Gastroesophageal sphincter (tissue), 4 donors: ENCODE results near the gene KRTAP10-12. TPM values are rescaled to one million over a fixed set of nuclear protein-coding genes. Genes with fewer than 3 reads are reported as not detected.

Experiments used
- ATAC-seq: fragments of 150-250 bp; one replicate; pipeline ENCODE4 v1.9.1; 2016; ENCODE audit warnings: mild to moderate bottlenecking, moderate library complexity
- H3K27ac ChIP-seq, 4 donors: fragments of 200-600 bp; sonication (generic) in 3 of 4; 1 replicate in 3 of 4; 2 replicates in 1 of 4; pipeline ENCODE4 v1.5.1; 2016 to 2019
- H3K27me3 ChIP-seq: fragments of 200-600 bp; sonication (generic); one replicate; pipeline ENCODE4 v1.5.1; 2019
- H3K36me3 ChIP-seq, 2 donors: fragments of 200-600 bp; sonication (generic); one replicate each; pipeline ENCODE4 v1.5.1; 2019; ENCODE audit warnings: control low read depth in 1 of 2
- H3K4me1 ChIP-seq, 3 donors: fragments of 200-600 bp; sonication (generic); 1 replicate in 2 of 3; 2 replicates in 1 of 3; pipeline ENCODE4 v1.5.1; 2016 to 2019; ENCODE audit warnings: control low read depth in 2 of 3
- H3K4me3 ChIP-seq, 2 donors: fragments of 200-600 bp; sonication (generic); one replicate each; pipeline ENCODE4 v1.5.1; 2019; ENCODE audit warnings: mild to moderate bottlenecking in 1 of 2, moderate library complexity in 1 of 2
- H3K9me3 ChIP-seq, 3 donors: fragments of 200-600 bp; sonication (generic); one replicate each; pipeline ENCODE4 v1.5.1; 2017 to 2019; ENCODE audit warnings: control low read depth in 2 of 3
- CTCF ChIP-seq, 4 experiments: fragments of 200-600 bp in 2 of 4; fragments of 450-650 bp in 2 of 4; sonication (generic) in 1 of 4; IDR thresholded peaks; one replicate each; pipeline ENCODE4 v1.5.1; 2017 to 2019; ENCODE audit warnings: antibody characterized with exemption in 4 of 4, mild to moderate bottlenecking in 2 of 4, moderate library complexity in 2 of 4
- EP300 ChIP-seq: sonication (generic); formaldehyde crosslinking; IDR thresholded peaks from one replicate; pipeline ENCODE4 v1.6.1; 2017; ENCODE audit warnings: antibody characterized with exemption, mild to moderate bottlenecking
- POLR2AphosphoS5 ChIP-seq: sonication (generic); formaldehyde crosslinking; IDR thresholded peaks from one replicate; pipeline ENCODE4 v1.6.1; 2017; ENCODE audit warnings: antibody characterized with exemption
- WGBS, 2 donors: methylation state at CpG; one replicate each; pipeline ENCODE4 v1.1.5; 2018; ENCODE audit warnings: low coverage in 1 of 2; 5-methylcytosine and 5-hydroxymethylcytosine counted together
- small RNA-seq, 4 donors: library from RNA; depleted of rRNA; stranded (forward); fragments of <200 nt; gene quantifications; one replicate each; pipeline ENCODE3, GENCODE V24; 2016
- total RNA-seq, 4 donors: library from RNA; depleted of rRNA; stranded (reverse); fragments of >200 nt; gene quantifications; one replicate each; pipeline ENCODE4 v1.1.0, GENCODE V29; 2016

Gene KRTAP10-12
- total RNA-seq, 4 donors from 2014 or later: not detected

GRCh38 chr21:44742418-44743153, 45.6 kb downstream of the KRTAP10-12 start:
- H3K4me3 ChIP-seq: no peak overlapping the region
- ATAC-seq: no peak
- H3K4me1 ChIP-seq: no peaks in the 10 kb centered on the region
- no peak overlapping the region for H3K27ac ChIP-seq
- no peaks in the 10 kb centered on the region for H3K36me3 ChIP-seq
- 89 to 100% methylated on average over 1 of the region's 1 CpG for WGBS, 2 donors
- peaks cover 8% of the 10 kb centered on the region for H3K27me3 ChIP-seq
- TF ChIP-seq CTCF (IDR thresholded peaks at IDR 0.05) (no peak), EP300 (no peak), POLR2AphosphoS5 (no peak)
- peaks cover 0 to 30% (median 0%) of the 10 kb centered on the region in 3 donors for H3K9me3 ChIP-seq

Small RNA genes within 50 kb of the gene (small RNA-seq; reads per million reads assigned to genes)
- gene KRTAP12-6P: 0 reads per million in 4 donors

Other genes with a start within 250 kb of the KRTAP10-12 start
- gene LRRC3, start 241.7 kb upstream of the KRTAP10-12 start, total RNA-seq: 1 to 10 TPM; 2.7 to 8.3 (median 6.7) TPM
- not detected for gene KRTAP10-1, start 157.0 kb upstream of the KRTAP10-12 start, total RNA-seq
- not detected for gene KRTAP10-2, start 145.7 kb upstream of the KRTAP10-12 start, total RNA-seq
- not detected for gene KRTAP10-3, start 138.4 kb upstream of the KRTAP10-12 start, total RNA-seq
- gene KRTAP10-4, start 123.4 kb upstream of the KRTAP10-12 start, total RNA-seq: not detected
- not detected for gene KRTAP10-5, start 116.6 kb upstream of the KRTAP10-12 start, total RNA-seq
- gene KRTAP10-6, start 104.7 kb upstream of the KRTAP10-12 start, total RNA-seq: not detected
- gene KRTAP10-7, start 96.6 kb upstream of the KRTAP10-12 start, total RNA-seq: not detected
- gene KRTAP10-8, start 85.1 kb upstream of the KRTAP10-12 start, total RNA-seq: not detected
- gene KRTAP10-9, start 70.1 kb upstream of the KRTAP10-12 start, total RNA-seq: not detected
- gene KRTAP10-10, start 59.8 kb upstream of the KRTAP10-12 start, total RNA-seq: not detected
- gene KRTAP10-11, start 50.8 kb upstream of the KRTAP10-12 start, total RNA-seq: not detected
- not detected for gene KRTAP12-4, start 42.5 kb upstream of the KRTAP10-12 start, total RNA-seq
- not detected for gene KRTAP12-3, start 39.2 kb upstream of the KRTAP10-12 start, total RNA-seq
- gene KRTAP12-2, start 30.2 kb upstream of the KRTAP10-12 start, total RNA-seq: not detected
- not detected for gene KRTAP12-1, start 15.0 kb upstream of the KRTAP10-12 start, total RNA-seq
- gene TSPEAR, start 14.4 kb downstream of the KRTAP10-12 start, total RNA-seq: not detected
- 10 to 100 TPM; 48.3 to 93.4 (median 83.9) TPM for gene UBE2G2, start 104.6 kb downstream of the KRTAP10-12 start, total RNA-seq
- 10 to 100 TPM; 41.7 to 56.2 (median 53.7) TPM for gene SUMO3, start 120.9 kb downstream of the KRTAP10-12 start, total RNA-seq
- 100 to 1,000 TPM; 217 to 419 (median 313) TPM for gene PTTG1IP, start 176.5 kb downstream of the KRTAP10-12 start, total RNA-seq
- 100 to 1,000 TPM in 1 of 4 donors, 10 to 100 TPM in 3; 10.4 to 112 (median 41.4) TPM for gene ITGB2, start 223.7 kb downstream of the KRTAP10-12 start, total RNA-seq
- gene SLX9, start 242.9 kb downstream of the KRTAP10-12 start, total RNA-seq: 10 to 100 TPM; 15.7 to 53.9 (median 36.4) TPM